CMK (cell line): ENCODE results near the gene GMPR2.
A peak's percentile ranks its signal among the peaks of the same experiment; 100 is the strongest.
"Not testable (repeated sequence)": the region's sequence is repeated elsewhere in the genome, so short reads cannot be mapped to it uniquely, and the experiment has no call there.

Source experiments
- DNase-seq: peaks from one replicate; pipeline ENCODE4 v3.0.0-alpha.2; 2010; ENCODE audit warnings: low read depth

Gene GMPR2

DNA sequence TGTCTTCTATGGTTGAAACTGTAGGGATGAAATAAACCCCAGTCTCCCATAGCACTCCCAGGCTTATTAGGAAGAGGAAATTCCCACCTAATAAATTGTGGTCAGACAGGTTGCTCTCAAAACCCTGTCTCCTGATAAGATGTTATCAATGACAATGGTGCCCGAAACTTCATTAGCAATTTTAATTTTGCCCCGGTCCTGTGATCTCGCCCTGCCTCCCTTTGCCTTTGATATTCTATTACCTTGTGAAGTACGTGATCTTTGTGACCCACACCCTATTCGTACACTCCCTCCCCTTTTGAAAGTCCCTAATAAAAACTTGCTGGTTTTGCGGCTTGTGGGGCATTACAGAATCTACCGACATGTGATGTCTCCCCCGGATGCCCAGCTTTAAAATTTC is 30.2 kb upstream of the GMPR2 start:
- DNase-seq: not testable (repeated sequence)

DNA sequence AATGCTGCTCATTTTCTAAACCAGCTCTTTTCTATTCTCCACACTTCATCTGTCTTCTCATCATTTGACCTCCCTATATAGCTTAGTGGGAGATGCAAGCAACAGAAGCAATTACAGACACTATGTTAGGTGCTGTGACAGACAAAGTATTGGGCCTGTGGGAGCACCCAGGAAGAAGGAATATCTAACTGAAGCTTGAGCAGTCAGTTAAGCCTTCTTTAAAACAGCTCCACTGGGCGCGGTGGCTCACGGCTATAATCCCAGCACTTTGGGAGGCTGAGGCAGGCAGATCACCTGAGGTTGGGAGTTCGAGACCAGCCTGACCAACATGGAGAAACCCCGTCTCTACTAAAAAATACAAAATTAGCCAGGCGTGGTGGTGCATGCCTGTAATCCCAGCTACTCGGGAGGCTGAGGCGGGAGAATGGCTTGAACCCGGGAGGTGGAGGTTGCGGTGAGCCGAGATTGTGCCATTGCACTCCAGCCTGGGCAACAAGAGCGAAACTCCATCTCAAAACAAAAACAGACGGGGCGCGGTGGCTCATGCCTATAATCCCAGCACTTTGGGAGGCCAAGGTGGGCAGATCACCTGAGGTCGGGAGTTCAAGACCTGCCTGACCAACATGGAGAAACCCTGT is 29.4 kb upstream of the GMPR2 start:
- DNase-seq: not testable (repeated sequence)

DNA sequence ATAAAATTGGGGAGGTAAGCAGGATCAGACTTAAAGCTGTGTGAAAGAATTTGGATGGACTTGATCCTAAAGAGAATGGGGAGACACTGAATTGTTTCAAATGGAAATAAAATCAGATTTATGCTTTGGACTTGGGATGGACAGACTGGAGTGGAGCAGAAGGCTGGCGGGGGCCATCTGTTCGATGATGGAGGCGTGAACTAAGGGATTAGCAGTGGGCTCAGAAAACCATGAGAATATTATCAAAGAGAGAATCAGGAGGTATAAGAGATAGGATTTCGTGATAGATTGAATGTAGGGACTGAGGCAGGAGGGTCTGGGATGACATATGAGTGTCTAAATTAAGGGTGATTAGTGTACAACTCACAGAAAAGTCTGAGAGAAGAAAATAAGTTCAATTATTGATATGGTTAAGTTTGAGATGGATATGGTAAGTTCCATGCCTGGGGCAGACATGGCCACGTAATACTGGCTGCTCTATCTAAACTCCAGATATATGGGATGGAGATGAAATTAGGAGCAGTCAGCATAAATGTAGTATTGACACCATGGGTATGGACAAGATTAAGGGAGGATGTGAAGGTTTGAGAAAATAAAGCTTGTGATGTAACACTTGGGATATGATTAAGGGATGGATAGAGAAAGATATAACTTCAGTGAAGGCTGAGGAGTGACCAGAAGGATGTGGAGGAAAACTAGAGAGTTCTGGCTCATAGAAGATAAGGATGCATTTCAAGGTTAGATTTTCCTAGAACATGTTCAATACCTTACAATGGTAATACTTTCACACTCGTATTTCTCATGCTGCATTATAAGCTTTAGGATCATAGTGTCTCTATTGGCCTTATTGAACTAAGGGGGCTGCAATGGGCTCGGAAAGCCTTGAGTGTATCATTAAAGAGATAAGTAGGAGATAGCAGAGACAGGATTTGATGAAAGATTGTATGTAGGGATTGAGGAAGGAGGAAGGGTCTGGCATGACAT is 28.3 kb upstream of the GMPR2 start:
- no peak for DNase-seq

DNA sequence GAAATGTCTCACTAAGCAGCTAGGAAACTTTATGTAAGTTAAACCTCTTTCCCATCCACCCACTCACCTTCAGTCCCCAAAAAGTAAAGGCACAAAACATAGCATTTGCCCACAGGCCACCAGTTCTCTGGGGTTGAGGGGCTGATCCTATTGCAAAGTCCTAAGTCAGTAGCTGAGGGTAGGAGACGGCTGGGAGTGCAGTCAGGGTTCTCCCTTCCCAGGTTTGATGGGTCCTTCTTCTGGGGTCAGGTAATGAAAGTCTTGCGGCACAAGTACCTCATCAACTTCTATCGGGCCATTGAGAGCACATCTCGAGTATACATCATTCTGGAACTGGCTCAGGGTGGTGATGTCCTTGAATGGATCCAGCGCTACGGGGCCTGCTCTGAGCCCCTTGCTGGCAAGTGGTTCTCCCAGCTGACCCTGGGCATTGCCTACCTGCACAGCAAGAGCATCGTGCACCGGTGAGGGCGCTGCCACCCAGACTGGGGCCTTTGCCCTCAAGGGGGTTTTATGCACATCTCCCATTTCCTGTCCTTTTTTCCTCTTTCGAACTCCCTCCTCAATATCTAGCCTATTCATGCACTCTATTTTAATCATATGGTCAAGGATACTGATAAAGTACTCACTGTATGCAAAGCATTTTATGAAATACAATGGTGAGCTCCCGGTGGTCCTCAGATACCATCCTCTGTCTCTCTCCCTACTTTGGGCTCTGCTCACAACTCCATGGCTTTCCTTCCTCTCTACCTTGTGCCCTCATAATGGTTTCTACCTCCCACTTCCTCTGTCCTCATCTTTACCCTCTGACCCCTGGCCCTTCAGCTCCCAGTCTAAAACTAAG is 26.2 kb upstream of the GMPR2 start:
- DNase-seq: no peak

GRCh38 chr14:24207104-24207551 is 25.6 kb upstream of the GMPR2 start:
- no peak for DNase-seq

GRCh38 chr14:24207625-24208024 is 25.1 kb upstream of the GMPR2 start:
- no peak for DNase-seq

DNA sequence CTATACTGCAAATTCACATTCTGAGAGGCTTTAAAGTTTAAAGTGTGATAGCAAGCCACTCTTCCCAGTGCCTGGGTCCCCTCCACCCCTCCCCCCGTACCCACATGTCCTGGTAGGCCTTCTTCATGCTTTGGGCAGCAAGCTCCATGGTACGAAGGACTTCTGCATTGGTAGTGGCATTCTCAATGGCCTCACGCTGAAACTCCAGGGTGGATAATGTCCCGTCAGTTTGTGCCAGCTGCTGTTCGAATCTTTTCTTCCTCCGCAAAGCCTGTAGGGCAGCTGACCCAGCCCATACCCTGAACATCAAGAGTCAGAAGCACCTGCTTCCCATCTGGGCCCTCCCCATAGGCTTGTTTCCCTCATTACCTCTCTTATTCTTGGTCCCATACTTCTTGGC is 21.4 kb upstream of the GMPR2 start:
- no peak for DNase-seq

- peak; percentile 91 for DNase-seq
Measured at GRCh38 chr14:24212924-24213865, 19.5 kb upstream of the GMPR2 start, which contains the start of gene CHMP4A. CHMP4A (minus strand) TSS chr14:24213488; CDS start chr14:24213439, 49 bp downstream.

GRCh38 chr14:24213866-24214662 is 18.7 kb upstream of the GMPR2 start:
- DNase-seq: no peak

GRCh38 chr14:24215495-24216344 is 17.0 kb upstream of the GMPR2 start, which contains the start of gene MDP1:
MDP1 (minus strand) TSS chr14:24216066; CDS start chr14:24215955, 111 bp downstream.
- peak; percentile 74 for DNase-seq

- DNase-seq: no peak
Measured at GRCh38 chr14:24216345-24216699, 16.4 kb upstream of the GMPR2 start.

DNA sequence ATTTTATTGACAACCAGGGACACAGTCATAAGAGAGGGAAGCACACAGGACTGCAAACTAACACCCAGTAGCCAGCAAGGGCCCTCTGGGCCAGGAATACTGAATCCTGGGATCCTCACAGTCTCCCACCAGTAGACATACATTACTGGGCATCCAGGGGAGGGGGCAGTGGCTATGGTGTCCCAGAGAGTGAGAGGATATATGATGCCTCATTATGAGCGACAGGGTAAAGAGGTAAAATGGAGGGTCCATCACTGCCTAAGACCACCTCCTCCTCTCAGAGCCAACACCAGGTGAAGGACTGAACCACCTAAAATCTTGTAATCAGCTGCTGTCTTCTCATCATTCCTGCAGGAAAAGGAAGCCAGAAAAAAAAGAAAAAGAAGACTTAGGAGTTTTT is 15.9 kb upstream of the GMPR2 start:
- not testable (repeated sequence) for DNase-seq

- no peak for DNase-seq
Measured at GRCh38 chr14:24219080-24219479, 13.6 kb upstream of the GMPR2 start.

DNA sequence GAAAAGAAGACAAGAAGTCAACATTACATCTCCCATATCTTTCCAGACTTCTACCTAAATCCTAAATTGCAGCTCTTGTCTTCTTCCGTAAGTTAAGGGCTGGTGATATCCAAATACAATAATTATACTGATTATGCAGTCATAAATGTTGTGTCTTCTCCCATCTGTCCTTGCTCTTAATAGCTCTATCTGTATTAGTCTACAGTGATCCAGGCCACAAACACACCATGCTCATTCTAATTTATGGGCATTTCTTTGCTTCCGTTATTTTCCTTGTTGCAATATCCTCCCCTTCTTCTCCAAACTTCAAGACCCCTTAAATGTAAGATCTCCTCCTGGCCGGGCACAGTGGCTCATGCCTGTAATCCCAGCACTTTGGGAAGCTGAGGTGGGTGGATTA is 13.2 kb upstream of the GMPR2 start:
- DNase-seq: no peak

DNA sequence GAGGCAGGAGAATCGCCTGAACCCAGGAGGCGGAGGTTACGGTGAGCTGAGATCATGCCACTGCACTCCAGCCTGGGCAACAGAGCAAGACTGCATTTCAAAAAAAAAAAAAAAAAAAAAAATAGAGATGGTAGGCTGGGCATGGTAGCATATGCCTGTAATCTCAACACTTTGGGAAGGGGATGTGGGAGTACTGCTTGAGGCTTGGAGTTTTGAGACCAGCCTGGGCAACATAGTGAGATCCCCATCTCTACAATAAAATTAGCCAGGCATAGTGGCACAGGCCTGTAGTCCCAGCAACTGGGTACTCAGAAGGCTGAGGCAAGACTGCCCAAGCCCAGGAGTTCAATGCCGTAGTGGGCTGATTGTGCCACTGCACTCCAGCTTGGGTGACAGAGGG is 9.7 kb upstream of the GMPR2 start:
- DNase-seq: not testable (repeated sequence)

DNA sequence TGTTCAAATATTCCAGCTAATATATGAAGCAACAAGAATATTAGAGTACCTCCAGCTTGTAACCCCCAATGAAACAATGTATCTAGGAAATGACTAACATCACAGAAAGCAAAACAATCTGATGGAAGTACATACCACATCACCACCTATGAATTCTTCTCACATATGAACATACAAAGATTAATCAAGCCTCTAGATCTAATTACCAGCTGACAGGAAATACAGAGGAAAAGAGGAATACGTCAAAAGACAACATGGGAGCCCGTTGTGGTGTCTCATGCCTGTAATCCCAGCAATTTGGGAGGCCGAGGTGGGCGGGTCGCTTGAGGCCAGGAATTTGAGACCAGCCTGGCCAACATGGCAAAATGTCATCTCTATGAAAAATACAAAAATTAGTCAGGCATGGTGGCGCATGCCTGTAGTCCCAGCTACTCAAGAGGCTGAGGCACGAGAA is 8.1 kb upstream of the GMPR2 start:
- no peak for DNase-seq

GRCh38 chr14:24226473-24226872 is 6.3 kb upstream of the GMPR2 start:
- no peak for DNase-seq

DNA sequence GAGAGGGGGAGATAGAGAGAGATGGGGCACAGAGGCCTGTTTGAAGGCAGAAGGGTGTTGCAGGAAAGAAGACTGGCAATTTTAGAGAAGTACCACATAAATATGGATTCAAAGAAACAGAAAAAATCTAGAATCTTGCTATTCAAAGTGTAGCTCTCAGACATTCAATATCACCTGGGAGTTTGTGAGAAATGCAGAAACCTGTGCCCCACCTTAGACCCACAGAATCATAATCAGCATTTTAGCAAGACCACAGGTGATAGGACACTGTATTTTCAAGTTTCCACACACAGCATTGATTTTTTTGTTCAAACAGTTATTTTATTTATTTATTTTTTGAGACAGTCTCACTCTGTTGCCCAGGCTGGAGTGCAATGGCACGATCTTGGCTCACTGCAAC is 3.8 kb upstream of the GMPR2 start:
- DNase-seq: no peak
